Measurements from ENCODE around the gene PRRG1.
"Not testable (repeated sequence)": the region's sequence is repeated elsewhere in the genome, so short reads cannot be mapped to it uniquely, and the experiment has no call there.

The PRRG1 gene

GRCh38 chrX:37476571-37477170 lies 127.5 kb downstream of the PRRG1 start:
- no peak for DNase-seq

DNA sequence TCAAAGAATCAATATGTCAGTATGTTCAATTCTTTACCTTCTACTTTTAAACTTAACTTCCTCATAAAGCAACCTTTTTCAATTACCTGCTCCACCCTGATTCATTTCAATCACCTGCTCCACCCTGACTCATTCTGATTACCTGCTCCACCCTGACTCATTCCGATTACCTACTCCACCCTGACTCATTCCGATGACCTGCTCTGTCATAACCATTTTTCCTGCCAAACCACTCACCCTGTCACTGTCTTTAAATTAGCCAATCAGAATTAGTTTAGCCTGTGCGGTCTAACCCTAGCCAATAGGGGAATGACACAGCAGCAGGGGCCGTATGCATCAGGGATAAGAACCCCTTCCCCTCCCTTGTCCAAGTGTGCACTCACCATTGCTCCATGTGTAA lies 135.2 kb downstream of the PRRG1 start:
- not testable (repeated sequence) for DNase-seq

DNA sequence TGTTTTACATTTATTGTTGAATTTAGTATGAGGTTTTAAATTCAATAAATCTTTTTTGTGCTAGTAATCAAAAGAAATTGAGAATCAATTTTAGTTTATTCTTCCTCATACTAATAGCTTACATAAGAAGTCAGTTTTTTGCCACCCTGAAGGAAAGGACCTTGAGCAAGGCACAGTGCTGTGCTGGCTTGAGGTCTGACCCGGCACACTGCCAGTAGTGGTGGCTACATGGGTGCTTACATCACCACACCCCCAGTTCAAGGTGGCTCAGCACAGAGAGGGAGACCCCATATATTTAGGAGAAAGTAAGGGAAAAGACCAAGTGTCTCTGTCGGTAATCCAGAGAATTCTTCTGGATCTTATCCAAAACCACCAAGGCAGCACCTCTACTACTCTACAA lies 136.3 kb downstream of the PRRG1 start:
- no peak for DNase-seq

DNA sequence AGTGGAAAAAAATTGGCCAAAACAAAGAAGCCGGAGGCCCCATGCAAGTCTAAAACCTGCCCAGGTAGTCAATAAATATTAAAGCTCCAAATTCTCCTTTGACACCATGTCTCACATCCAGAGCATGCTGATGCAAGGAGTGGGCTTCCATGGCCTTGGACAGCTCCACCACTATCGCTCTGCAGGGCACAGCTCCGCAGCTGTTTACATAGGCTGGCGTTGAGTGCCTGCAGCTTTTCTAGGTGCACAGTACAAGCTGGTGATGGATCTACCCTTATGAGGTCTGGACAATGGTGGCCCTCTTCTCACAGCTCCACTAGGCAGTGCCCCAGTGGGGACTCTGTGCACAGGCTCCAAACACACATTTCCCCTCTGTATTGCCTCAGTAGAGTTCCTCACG lies 138.1 kb downstream of the PRRG1 start:
- DNase-seq: no peak

DNA sequence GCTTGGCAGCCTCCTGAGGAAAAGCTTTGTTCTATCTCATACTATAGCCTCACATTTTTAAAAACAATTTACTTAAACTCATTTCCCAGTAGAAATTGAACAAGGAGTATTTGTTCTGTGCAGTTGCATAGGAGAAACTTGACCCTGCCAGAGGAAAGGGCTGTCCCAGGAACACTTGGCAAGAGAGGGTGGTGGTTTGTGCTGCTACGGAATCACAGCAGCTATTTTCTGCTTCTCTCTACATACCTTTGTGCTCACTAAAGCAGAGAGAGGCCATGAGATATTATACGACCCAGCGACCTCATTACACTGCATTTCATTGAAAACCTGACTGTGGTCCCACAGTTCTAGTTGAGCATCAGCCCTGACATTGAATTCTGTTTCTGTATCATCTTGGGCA lies 139.2 kb downstream of the PRRG1 start:
- DNase-seq: no peak

GRCh38 chrX:37491686-37492085 lies 142.5 kb downstream of the PRRG1 start:
- DNase-seq: no peak

DNA sequence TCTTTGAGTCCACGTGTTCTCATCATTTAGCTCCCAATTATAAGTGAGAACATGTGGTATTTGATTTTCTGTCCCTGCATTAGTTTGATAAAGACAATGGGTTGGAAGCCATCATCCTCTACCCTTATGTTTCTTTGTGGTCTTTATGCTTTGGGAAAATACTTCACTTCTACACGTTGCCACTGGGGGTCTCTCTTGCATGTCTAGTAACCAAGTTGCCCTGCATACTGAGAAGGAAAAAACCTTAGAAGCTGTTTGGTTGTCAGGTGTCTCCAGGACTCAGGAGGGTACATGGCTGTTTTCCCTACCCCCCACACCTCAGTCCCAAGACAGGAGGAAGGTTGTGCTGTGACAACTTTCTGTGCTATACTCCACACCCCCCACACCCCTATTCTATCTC lies 146.6 kb downstream of the PRRG1 start:
- DNase-seq: not testable (repeated sequence)

- not testable (repeated sequence) for DNase-seq
Measured at GRCh38 chrX:37497126-37497525, 148.0 kb downstream of the PRRG1 start.

DNA sequence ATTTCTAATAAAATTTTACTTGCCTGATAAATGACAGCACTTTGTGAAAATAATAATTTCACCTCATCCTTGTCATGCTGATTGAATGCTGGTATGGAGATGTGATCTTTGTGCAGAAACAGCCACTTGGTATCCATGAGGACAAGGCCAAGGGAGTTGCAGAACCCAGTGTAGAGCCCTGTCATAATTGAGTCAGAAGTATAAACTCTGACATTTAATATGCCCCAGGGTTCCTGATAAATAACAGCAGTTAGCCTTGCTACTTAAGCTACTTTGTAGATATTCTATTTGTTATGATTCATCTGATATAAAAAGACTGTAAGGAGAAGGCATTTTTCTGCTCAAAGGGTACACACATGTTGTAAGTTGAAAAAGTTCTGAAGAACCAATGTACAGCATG lies 149.2 kb downstream of the PRRG1 start:
- DNase-seq: not testable (repeated sequence)

- not testable (repeated sequence) for DNase-seq
Measured at GRCh38 chrX:37499649-37500048, 150.5 kb downstream of the PRRG1 start.

DNA sequence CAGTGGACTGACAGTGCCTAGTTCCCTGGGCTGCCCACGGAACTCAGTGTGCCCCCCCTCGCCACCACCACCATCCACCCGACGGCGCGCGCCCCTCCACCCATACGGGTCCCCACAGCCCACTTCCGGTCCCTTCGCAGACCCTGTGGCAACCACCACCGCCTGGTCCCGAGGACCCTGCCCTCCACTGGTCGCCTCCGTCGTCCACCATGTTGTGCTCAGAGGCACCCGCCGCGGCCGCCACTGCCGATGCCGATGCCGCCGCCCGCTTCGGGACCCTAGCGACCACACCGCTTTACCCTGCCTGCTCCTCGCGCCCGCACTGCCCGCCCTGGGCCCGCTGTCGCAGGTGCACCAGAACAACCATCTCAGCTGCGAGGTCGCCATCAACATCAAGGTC lies 155.8 kb downstream of the PRRG1 start:
- DNase-seq: no peak
